NCI-H1417 treated with DMSO at 0.1 percent for 48 hours (cell line): ENCODE measurements around the gene PARP6.
"Not testable (repeated sequence)": the region's sequence is repeated elsewhere in the genome, so short reads cannot be mapped to it uniquely, and the experiment has no call there.

ENCODE experiments used
- DNase-seq: peaks from one replicate; lab custom pipeline; 2025; lab: John Stamatoyannopoulos, UW

The PARP6 gene

GRCh38 chr15:72280751-72281150 lies 8.4 kb upstream of the PARP6 start:
- no peak for DNase-seq

DNA sequence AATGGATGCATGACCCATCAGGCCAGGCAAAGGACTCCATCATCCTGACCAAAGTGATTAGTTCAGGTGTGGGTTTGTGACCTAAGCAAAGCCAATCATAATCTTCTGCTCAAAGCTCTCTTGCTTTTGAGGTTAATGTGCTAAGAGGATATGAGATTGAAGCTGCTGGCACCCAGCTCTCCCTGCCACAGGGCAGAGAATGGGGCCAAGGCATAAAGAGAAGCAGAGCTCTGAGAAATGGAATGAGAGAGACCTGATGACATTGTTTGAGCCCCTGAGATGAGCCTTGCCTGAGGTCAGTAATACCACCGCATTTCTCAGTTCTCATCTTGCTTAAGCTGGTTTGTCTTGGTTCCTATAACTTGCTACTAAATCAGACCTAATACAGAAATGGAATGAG lies 6.4 kb upstream of the PARP6 start:
- DNase-seq: no peak

GRCh38 chr15:72276326-72276700 lies 4.0 kb upstream of the PARP6 start:
- DNase-seq: no peak

GRCh38 chr15:72275635-72276325 lies 3.4 kb upstream of the PARP6 start:
- DNase-seq: not testable (repeated sequence)

DNA sequence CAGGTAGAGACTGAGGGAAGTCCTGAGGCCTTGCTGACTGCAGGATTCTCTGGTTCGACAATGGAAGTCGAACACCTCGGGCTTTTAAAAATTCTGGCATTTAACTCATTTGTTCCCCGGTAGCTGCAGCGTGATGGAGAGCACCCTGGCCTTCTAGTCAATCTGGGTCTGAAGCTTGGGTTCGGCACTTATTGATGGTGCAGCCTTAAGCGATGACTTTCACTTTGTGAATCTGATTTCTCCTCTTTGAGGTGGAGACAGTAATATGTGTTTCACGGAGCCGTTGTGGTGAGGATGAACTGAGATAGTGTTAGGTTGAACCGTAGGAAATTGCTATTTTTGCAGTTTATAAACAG lies 621 bp upstream of the PARP6 start:
- DNase-seq: no peak

DNA sequence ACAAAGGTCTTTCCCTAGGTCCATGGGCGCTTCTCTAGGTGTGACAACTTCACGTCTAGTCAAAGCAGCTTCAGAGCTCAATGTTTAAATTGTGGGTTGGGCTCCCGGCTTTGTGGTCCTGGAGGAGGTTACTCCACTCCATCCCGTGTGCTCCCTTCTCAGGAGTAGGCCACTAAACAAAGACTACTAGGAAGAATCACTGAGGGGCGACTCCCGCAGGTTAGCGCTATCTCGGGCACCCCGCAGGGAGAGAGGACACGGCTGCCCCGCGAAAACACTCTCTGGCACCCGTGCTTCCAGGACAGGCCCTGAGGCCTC lies 500 bp downstream of the PARP6 start:
- no peak for DNase-seq

- no peak for DNase-seq
Observed at GRCh38 chr15:72271221-72271620, 1.1 kb downstream of the PARP6 start.

DNA sequence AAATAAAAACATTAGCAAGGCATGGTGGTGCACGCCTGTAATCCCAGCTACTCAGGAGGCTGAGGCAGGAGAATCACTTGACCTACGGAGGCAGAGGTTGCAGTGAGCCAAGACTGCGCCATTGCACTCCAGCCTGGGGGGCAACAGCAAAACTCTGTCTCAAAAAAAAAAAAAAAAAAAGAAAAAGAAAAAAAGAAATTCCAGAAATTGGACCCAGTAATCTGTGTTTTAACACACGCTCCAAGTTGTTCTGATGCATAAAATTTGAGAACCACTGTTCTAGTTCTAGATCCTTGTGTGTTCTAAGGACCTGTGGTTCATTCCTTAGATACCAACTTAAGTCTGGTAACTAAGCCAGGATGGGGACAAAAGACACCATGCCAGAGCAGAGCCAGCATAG lies 2.6 kb downstream of the PARP6 start:
- no peak for DNase-seq

DNA sequence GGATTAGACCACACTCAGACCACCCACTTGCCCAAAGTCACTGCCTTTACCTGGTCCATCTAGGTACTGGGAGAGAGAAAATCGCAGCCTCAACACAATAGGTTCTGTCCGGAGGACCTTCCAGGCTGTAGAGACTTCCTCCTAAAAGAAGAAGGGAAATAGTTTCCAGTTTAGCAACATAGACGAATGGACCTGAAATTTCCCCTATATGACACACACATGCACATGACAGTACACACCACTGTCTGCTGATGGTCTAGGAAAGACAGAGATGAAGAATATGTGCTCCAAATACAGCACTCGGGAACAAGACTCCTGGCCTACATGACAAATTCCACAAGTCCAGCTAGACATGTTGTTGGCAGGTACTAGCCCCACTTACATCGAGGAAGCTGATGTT lies 7.3 kb downstream of the PARP6 start:
- no peak for DNase-seq

- DNase-seq: no peak
Observed at GRCh38 chr15:72252663-72253299, 19.6 kb downstream of the PARP6 start.

GRCh38 chr15:72249142-72249810 lies 23.1 kb downstream of the PARP6 start:
- DNase-seq: no peak

DNA sequence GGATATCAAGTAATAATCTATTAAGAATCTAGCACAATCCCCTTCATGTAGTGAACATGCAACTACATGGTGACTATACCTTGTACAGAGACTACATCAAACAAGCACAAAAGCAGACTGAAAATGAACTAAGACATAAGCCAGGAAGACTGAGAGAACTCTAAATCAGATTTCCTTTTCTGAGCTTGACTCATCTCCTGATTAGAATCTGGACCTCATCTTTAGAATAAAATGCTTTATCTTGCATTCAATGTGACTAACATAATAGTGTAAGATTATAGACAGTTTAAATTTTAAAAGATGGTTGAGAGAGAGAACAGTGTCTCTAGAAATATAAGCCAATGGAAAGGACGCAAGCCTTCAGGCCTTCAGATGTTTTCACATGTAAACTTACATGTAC lies 23.8 kb downstream of the PARP6 start:
- DNase-seq: no peak

DNA sequence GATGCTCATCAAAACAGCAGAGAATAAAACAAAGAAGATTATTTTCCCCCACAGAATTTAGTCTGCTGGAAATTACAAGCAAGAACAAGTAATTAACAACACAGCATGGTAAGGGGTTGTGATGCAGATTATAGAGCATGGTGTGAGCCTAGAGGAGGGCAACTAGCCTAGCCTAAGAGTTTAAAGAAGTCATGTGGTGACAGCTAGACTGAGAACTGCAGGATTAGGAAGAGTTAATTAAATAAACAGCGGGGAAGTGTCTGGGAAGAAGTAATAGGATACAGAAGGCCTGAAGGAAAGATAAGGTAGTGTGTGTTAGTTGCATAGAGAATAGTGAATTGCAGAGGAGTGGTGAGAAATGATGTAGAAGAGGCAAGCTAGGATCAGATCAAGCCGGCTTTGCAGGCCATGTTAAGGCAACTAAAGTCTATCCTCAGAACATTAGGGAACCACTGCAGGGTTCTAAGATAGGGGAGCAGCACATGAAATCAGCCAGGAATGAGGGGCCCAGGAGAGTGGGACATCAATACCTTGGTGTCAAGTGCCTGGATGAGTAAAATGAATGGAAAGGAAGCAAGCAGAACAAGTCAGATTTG lies 29.5 kb downstream of the PARP6 start:
- no peak for DNase-seq

- no peak for DNase-seq
Observed at GRCh38 chr15:72239652-72240051, 32.7 kb downstream of the PARP6 start.

DNA sequence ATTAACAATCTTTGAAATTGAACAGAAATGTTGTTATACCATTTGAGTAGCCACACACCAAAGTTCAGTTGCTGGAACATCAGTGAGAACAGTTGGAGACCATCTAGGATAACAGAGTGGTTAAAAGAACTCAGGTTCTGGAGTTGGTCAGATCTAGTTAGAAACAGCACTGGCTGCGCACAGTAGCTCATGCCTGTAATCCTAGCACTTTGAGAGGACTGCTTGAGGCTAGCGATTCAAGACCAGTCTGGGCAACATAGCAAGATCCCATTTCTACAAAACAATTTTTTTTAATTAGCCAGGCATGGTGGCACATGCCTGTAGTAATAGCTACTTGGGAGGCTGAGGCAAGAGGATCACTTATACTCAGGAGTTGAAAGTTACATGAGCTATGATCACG lies 33.8 kb downstream of the PARP6 start:
- DNase-seq: no peak

DNA sequence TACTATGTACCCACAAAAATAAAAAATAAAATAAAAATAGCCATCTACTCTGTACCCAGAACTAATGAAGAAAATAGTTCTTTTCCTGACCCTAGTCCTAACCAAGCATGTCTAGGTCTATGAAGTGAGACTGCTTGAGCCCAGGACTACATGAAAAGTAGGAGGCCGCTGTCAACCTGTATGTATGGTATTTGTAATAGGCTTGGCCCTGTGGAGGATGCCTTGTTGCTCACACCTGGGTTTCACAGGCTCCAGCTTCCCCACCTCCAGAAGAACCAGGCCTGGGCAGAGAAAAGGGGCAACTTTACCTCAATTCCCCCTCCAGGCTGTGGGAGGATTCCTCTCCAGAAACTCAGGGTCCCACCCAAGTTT lies 34.5 kb downstream of the PARP6 start:
- no peak for DNase-seq

GRCh38 chr15:72237029-72237852 lies 35.1 kb downstream of the PARP6 start:
- DNase-seq: no peak

DNA sequence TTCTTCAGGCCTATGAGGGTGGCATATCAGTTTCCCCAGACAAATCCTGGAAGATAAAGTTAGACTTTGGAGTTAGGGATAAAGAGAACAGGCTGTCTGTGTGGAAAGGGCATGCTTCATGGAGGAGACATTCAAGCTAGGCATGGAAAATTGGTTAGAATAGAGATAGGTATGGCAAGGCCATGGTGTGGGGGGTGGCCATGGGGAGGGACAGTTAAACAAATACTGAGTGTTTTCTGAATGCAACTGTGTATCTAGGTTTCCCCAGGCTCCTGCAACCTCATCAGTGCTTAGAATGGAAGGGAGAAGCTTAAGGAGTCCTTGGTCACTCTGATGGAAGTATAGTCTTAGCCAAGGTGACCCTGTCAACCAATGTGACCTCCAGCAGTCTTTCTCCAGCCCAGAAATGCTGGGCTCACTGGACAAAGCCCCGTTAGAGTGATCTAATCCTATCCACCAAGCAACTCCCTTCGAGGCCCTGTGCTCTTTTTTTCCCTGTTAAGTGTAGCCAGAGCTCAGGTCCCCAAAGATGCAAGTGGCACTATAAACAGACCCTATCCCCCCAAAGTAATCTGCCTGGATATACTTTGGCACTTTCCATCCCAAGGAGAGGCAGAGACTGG lies 35.9 kb downstream of the PARP6 start:
- DNase-seq: no peak

DNA sequence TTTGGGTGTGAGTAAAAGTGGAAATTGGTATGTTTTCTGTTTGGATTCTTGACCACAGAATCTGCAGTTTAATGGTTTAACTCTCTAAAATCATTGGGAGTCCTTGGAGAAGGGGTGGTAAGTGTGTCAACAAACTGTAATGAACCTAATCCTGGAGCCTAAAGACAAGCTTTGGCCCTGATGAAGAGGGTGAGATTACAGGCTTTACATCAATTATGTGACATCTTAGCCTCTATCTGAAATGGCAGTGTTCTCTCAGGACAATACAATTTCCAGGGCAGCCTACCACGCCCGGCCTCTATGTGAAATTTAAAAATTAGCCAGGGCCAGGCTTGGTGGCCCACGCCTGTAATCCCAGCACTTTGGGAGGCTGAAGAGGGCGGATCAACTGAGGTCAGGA lies 37.1 kb downstream of the PARP6 start:
- no peak for DNase-seq

GRCh38 chr15:72233769-72234168 lies 38.6 kb downstream of the PARP6 start:
- no peak for DNase-seq

GRCh38 chr15:72231833-72232478 lies 40.4 kb downstream of the PARP6 start:
- DNase-seq: no peak
